WTC11 (cell line): ENCODE results near the gene ZDHHC7. TPM values are rescaled to one million over a fixed set of nuclear protein-coding genes. Genes with fewer than 3 reads are reported as not detected.

Experiments used
- ATAC-seq: fragments of 200-7000 bp; cut with Tn5 transposase; 2 replicates; pipeline ENCODE4 v1.10.0; 2021; ENCODE audit warnings: mild to moderate bottlenecking, moderate library complexity
- CTCF ChIA-PET: fragments of 300-600 bp; sonication (Branson Sonifier 250); formaldehyde crosslinking; loops from one replicate; lab custom pipeline; 2021; ENCODE audit warnings: antibody characterized with exemption; lab: Charles Lee
- POLR2A ChIA-PET: fragments of 350-600 bp; sonication (Branson Sonifier 250); formaldehyde crosslinking; loops from one replicate; lab custom pipeline; 2021; ENCODE audit warnings: antibody characterized with exemption; lab: Charles Lee
- DNase-seq: peaks from one replicate; pipeline ENCODE4 v3.0.0; 2021; ENCODE audit warnings: low spot score
- H3K27ac Mint-ChIP-seq: 2 replicates; pipeline ENCODE4 v1.8.0; 2021; ENCODE audit warnings: mixed read lengths
- H3K27me3 Mint-ChIP-seq: 2 replicates; pipeline ENCODE4 v1.8.0; 2021; ENCODE audit warnings: low read depth, mild to moderate bottlenecking, moderate library complexity, mixed read lengths
- H3K36me3 Mint-ChIP-seq: 2 replicates; pipeline ENCODE4 v1.8.0; 2021; ENCODE audit warnings: mixed read lengths
- H3K4me1 Mint-ChIP-seq: 2 replicates; pipeline ENCODE4 v1.8.0; 2022; ENCODE audit warnings: mixed read lengths
- H3K4me3 Mint-ChIP-seq: 2 replicates; pipeline ENCODE4 v1.8.0; 2021; ENCODE audit warnings: mild to moderate bottlenecking, moderate library complexity, mixed read lengths
- H3K9me3 Mint-ChIP-seq: 2 replicates; pipeline ENCODE4 v1.8.0; 2021; ENCODE audit warnings: mixed read lengths
- CREB1 ChIP-seq: sonication (generic); formaldehyde crosslinking; IDR thresholded peaks from 2 replicates; pipeline ENCODE4 v1.8.0; 2023; ENCODE audit warnings: mild to moderate bottlenecking, missing genetic modification reagents
- ESRRA ChIP-seq: sonication (generic); formaldehyde crosslinking; IDR thresholded peaks from 2 replicates; pipeline ENCODE4 v1.8.1; 2022; ENCODE audit warnings: mild to moderate bottlenecking, missing genetic modification reagents, borderline replicate concordance
- FOXP1 ChIP-seq: sonication (generic); formaldehyde crosslinking; IDR thresholded peaks from 2 replicates; pipeline ENCODE4 v1.8.0; 2022; ENCODE audit warnings: missing genetic modification reagents, mild to moderate bottlenecking, moderate library complexity, borderline replicate concordance
- GABPB1 ChIP-seq: sonication (generic); formaldehyde crosslinking; IDR thresholded peaks from 2 replicates; pipeline ENCODE4 v1.8.1; 2023; ENCODE audit warnings: mild to moderate bottlenecking, missing genetic modification reagents
- GRHL2 ChIP-seq: fragments of 250-450 bp; sonication (Bioruptor Pico); IDR thresholded peaks from 2 replicates; pipeline ENCODE4 v1.8.0; 2022; ENCODE audit warnings: mild to moderate bottlenecking, moderate library complexity; ENCODE audit not compliant: insufficient replicate concordance, severe bottlenecking
- NR2C2 ChIP-seq: sonication (generic); formaldehyde crosslinking; IDR thresholded peaks from 2 replicates; pipeline ENCODE4 v1.8.0; 2022; ENCODE audit warnings: mild to moderate bottlenecking, missing genetic modification reagents
- PRRX2 ChIP-seq: fragments of 250-450 bp; sonication (Bioruptor Pico); IDR thresholded peaks from 2 replicates; pipeline ENCODE4 v1.8.0; 2021; ENCODE audit warnings: mild to moderate bottlenecking
- RELA ChIP-seq: sonication (generic); formaldehyde crosslinking; IDR thresholded peaks from 2 replicates; pipeline ENCODE4 v1.8.1; 2022; ENCODE audit warnings: missing genetic modification reagents, mild to moderate bottlenecking, borderline replicate concordance
- SP1 ChIP-seq: sonication (generic); formaldehyde crosslinking; conservative IDR thresholded peaks from 2 replicates; pipeline ENCODE4 v1.8.1; 2022; ENCODE audit warnings: missing genetic modification reagents
- ZBTB21 ChIP-seq: sonication (generic); formaldehyde crosslinking; IDR thresholded peaks from 2 replicates; pipeline ENCODE4 v1.8.1; 2023; ENCODE audit warnings: mild to moderate bottlenecking, missing genetic modification reagents, borderline replicate concordance
- ZNF121 ChIP-seq: sonication (generic); formaldehyde crosslinking; IDR thresholded peaks from 2 replicates; pipeline ENCODE4 v1.8.0; 2023; ENCODE audit warnings: missing genetic modification reagents
- ZNF232 ChIP-seq: sonication (generic); formaldehyde crosslinking; IDR thresholded peaks from 2 replicates; pipeline ENCODE4 v1.8.0; 2022; ENCODE audit warnings: mild to moderate bottlenecking, missing genetic modification reagents
- ZNF263 ChIP-seq: sonication (generic); formaldehyde crosslinking; IDR thresholded peaks from 2 replicates; pipeline ENCODE4 v1.8.1; 2022; ENCODE audit warnings: low read depth, mild to moderate bottlenecking, moderate library complexity, missing genetic modification reagents
- total RNA-seq: library from RNA; stranded (reverse); gene quantifications from 3 replicates; pipeline ENCODE4 v1.2.3, GENCODE V29; 2021
- TF ChIP-seq, protein P1 (sequence below): sonication (generic); formaldehyde crosslinking; IDR thresholded peaks from 2 replicates; pipeline ENCODE4 v1.8.1; 2022; ENCODE audit warnings: mild to moderate bottlenecking, missing genetic modification reagents, moderate library complexity, borderline replicate concordance
- TF ChIP-seq, protein P2 (sequence below): sonication (generic); formaldehyde crosslinking; conservative IDR thresholded peaks from 2 replicates; pipeline ENCODE4 v1.8.1; 2023; ENCODE audit warnings: mild to moderate bottlenecking, low read depth, missing genetic modification reagents, moderate library complexity
- TF ChIP-seq, protein P3 (sequence below): sonication (generic); formaldehyde crosslinking; IDR thresholded peaks from 2 replicates; pipeline ENCODE4 v1.8.0; 2022; ENCODE audit warnings: missing genetic modification reagents
- TF ChIP-seq, protein P4 (sequence below): sonication (generic); formaldehyde crosslinking; IDR thresholded peaks from 2 replicates; pipeline ENCODE4 v1.8.0; 2022; ENCODE audit warnings: mild to moderate bottlenecking, missing genetic modification reagents
- TF ChIP-seq, protein P5 (sequence below): sonication (generic); formaldehyde crosslinking; IDR thresholded peaks from 2 replicates; pipeline ENCODE4 v1.8.1; 2023; ENCODE audit warnings: mild to moderate bottlenecking, missing genetic modification reagents, moderate library complexity

Gene ZDHHC7
- total RNA-seq, 1 experiment from 2014 or later = 38.7 TPM

DNA sequence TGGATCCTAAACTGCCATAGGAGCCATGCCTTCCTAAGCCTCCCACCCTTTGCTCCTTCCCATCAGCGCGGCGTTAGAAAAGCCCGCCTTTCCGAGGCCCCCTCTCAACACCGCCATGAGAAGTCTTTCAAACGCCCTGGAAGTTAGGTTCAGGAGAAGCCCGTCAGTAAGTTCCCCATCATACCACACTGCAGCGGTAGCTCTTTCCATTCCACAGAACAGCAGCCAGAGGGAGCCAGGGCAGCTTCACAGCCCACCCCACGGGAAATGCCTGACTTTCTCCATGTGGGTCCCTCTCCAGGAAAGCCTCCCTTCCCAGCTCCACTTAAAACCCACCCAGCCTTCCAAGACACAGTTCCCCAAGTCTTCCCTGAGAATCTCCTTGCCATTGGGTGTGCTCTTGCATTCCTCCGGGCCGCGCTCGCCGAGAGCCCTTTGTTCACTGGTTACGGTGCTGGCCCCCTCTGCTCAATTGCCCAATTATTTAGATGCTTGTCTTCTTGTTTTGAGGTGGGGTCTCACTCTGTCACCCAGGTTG lies 44.9 kb upstream of the ZDHHC7 start:
- DNase-seq (peak; percentile 36), ATAC-seq (peak; percentile 80)
- Mint-ChIP-seq H3K9me3 (no peaks in the 10 kb centered on the region), H3K4me1 (peaks cover 18% of the 10 kb centered on the region), H3K36me3 (no peaks in the 10 kb centered on the region), H3K27me3 (peaks cover 4% of the 10 kb centered on the region; the same call in 1 of the 2 replicates), H3K27ac (no peak overlapping the region), H3K4me3 (no peak overlapping the region)
- ChIA-PET CTCF (interaction anchor here (0.6 to 2.8 kb wide), 27 partner anchors 9 to 197 kb away, joined by 3 to 38 read pairs (median 4); partner anchors contain the start of gene KIAA0513), POLR2A (interaction anchor here (0.7 kb wide), 1 partner anchor 87 kb away, joined by 3 read pairs; no protein-coding TSS in a partner anchor)
- TF ChIP-seq FOXP1 (CRISPR knock-in tag) = no peak
- no peak for TF ChIP-seq GRHL2 (CRISPR knock-in tag)
- TF ChIP-seq NR2C2 (CRISPR knock-in tag) = no peak
- TF ChIP-seq ZNF263 (CRISPR knock-in tag) = no peak

DNA sequence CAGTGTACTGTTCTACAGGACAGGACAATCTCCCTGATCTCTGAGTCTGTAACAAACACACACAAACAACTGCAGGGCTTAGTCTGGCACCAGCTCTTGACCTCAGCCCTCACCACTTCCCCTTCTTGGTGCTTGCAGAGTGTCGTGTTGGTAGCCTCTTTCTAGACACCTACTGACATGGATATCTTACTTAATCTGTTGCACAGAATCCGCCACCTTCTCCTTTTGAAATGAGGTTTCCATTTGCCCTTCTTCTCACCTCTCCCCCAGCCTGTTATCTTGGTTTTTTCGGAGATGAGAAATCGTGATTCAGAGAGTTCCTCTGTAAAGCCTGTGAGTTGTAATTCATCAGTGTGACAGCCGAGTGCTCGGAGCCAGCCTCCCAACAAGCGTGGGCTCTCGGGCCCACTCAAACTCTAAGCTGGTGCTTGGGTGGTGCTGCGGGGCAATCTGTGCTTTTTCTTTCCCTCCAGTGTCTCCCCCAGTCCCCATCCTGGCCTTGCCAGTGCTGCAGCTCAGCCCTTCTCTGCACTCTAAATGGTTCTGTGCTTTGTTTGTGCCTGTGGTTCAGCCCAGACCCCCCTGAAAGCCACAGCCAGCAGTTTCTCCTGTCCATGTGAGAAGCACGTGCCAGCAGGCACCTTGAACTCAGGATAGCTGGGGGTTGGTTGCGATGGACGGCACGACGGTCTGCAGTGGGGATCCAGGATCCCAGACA lies 44.3 kb upstream of the ZDHHC7 start:
- TF ChIP-seq, protein P1, sequence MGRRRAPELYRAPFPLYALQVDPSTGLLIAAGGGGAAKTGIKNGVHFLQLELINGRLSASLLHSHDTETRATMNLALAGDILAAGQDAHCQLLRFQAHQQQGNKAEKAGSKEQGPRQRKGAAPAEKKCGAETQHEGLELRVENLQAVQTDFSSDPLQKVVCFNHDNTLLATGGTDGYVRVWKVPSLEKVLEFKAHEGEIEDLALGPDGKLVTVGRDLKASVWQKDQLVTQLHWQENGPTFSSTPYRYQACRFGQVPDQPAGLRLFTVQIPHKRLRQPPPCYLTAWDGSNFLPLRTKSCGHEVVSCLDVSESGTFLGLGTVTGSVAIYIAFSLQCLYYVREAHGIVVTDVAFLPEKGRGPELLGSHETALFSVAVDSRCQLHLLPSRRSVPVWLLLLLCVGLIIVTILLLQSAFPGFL = no peak
- TF ChIP-seq RELA (CRISPR knock-in tag) (no peak), GABPB1 (CRISPR knock-in tag) (peak; percentile 72), ZNF263 (CRISPR knock-in tag) (no peak)
- TF ChIP-seq, protein P2, sequence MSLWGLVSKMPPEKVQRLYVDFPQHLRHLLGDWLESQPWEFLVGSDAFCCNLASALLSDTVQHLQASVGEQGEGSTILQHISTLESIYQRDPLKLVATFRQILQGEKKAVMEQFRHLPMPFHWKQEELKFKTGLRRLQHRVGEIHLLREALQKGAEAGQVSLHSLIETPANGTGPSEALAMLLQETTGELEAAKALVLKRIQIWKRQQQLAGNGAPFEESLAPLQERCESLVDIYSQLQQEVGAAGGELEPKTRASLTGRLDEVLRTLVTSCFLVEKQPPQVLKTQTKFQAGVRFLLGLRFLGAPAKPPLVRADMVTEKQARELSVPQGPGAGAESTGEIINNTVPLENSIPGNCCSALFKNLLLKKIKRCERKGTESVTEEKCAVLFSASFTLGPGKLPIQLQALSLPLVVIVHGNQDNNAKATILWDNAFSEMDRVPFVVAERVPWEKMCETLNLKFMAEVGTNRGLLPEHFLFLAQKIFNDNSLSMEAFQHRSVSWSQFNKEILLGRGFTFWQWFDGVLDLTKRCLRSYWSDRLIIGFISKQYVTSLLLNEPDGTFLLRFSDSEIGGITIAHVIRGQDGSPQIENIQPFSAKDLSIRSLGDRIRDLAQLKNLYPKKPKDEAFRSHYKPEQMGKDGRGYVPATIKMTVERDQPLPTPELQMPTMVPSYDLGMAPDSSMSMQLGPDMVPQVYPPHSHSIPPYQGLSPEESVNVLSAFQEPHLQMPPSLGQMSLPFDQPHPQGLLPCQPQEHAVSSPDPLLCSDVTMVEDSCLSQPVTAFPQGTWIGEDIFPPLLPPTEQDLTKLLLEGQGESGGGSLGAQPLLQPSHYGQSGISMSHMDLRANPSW (CRISPR knock-in tag) = no peak
- CTCF ChIA-PET = interaction anchor here (0.6 to 2.8 kb wide), 26 partner anchors 9 to 198 kb away, joined by 3 to 38 read pairs (median 4); partner anchors contain the start of gene KIAA0513
- Mint-ChIP-seq H3K27ac (peak overlapping the region; percentile 1; the same call in 1 of the 2 replicates), H3K27me3 (peaks cover 4% of the 10 kb centered on the region; the same call in 1 of the 2 replicates), H3K4me1 (peaks cover 17% of the 10 kb centered on the region), H3K4me3 (no peak overlapping the region), H3K9me3 (no peaks in the 10 kb centered on the region), H3K36me3 (no peaks in the 10 kb centered on the region)
- DNase-seq (no peak), ATAC-seq (no peak)
- POLR2A ChIA-PET = no interaction called here

DNA sequence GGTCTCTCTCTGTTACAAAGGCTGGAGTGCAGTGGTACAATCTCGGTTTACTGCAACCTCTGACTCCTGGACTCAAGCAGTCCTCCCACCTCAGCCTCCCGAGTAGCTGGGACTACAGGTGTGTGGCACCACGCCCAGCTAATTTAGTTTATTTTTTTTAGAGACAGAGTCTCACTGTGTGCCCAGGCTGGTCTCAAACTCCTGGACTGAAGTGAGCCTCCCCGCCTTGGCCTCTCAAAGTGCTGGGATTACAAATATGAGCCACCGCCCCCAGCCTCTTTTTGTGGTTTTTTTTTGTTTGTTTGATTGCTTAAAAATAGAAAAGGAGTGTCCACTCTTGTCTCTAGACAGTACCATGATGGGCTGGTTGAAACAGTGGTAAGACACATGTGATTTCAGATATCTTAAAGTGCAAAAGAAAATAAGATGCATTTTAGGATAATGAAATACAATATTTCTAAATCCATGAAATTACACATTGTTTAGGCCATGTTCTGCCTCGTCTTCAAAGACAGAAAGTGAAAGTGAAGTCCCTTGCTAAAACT lies 43.7 kb upstream of the ZDHHC7 start:
- ChIA-PET POLR2A (no interaction called here), CTCF (interaction anchor here (0.6 to 2.8 kb wide), 4 partner anchors 11 to 93 kb away, joined by 3 to 35 read pairs (median 8); no protein-coding TSS in a partner anchor)
- Mint-ChIP-seq H3K4me1 (peaks cover 17% of the 10 kb centered on the region), H3K27ac (no peak overlapping the region), H3K36me3 (no peaks in the 10 kb centered on the region), H3K27me3 (peaks cover 4% of the 10 kb centered on the region; the same call in 1 of the 2 replicates), H3K4me3 (no peak overlapping the region), H3K9me3 (no peaks in the 10 kb centered on the region)
- no peak for DNase-seq
- no peak for ATAC-seq
- TF ChIP-seq, protein P3, sequence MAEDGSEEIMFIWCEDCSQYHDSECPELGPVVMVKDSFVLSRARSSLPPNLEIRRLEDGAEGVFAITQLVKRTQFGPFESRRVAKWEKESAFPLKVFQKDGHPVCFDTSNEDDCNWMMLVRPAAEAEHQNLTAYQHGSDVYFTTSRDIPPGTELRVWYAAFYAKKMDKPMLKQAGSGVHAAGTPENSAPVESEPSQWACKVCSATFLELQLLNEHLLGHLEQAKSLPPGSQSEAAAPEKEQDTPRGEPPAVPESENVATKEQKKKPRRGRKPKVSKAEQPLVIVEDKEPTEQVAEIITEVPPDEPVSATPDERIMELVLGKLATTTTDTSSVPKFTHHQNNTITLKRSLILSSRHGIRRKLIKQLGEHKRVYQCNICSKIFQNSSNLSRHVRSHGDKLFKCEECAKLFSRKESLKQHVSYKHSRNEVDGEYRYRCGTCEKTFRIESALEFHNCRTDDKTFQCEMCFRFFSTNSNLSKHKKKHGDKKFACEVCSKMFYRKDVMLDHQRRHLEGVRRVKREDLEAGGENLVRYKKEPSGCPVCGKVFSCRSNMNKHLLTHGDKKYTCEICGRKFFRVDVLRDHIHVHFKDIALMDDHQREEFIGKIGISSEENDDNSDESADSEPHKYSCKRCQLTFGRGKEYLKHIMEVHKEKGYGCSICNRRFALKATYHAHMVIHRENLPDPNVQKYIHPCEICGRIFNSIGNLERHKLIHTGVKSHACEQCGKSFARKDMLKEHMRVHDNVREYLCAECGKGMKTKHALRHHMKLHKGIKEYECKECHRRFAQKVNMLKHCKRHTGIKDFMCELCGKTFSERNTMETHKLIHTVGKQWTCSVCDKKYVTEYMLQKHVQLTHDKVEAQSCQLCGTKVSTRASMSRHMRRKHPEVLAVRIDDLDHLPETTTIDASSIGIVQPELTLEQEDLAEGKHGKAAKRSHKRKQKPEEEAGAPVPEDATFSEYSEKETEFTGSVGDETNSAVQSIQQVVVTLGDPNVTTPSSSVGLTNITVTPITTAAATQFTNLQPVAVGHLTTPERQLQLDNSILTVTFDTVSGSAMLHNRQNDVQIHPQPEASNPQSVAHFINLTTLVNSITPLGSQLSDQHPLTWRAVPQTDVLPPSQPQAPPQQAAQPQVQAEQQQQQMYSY (CRISPR knock-in tag) = no peak
- no peak for TF ChIP-seq CREB1 (CRISPR knock-in tag)
- no peak for TF ChIP-seq GABPB1 (CRISPR knock-in tag)
- TF ChIP-seq, protein P4, sequence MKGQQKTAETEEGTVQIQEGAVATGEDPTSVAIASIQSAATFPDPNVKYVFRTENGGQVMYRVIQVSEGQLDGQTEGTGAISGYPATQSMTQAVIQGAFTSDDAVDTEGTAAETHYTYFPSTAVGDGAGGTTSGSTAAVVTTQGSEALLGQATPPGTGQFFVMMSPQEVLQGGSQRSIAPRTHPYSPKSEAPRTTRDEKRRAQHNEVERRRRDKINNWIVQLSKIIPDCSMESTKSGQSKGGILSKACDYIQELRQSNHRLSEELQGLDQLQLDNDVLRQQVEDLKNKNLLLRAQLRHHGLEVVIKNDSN (CRISPR knock-in tag) = no peak
- no peak for TF ChIP-seq ZNF121 (CRISPR knock-in tag)
- TF ChIP-seq ZBTB21 (CRISPR knock-in tag) = no peak
- TF ChIP-seq ZNF232 (CRISPR knock-in tag) = no peak
- TF ChIP-seq PRRX2 (CRISPR knock-in tag) = no peak
- TF ChIP-seq, protein P5, sequence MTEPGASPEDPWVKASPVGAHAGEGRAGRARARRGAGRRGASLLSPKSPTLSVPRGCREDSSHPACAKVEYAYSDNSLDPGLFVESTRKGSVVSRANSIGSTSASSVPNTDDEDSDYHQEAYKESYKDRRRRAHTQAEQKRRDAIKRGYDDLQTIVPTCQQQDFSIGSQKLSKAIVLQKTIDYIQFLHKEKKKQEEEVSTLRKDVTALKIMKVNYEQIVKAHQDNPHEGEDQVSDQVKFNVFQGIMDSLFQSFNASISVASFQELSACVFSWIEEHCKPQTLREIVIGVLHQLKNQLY = no peak
- no peak for TF ChIP-seq ESRRA
- TF ChIP-seq SP1 = no peak
